GM23338 (cell line): ENCODE results near the gene BNC2. TPM values are rescaled to one million over a fixed set of nuclear protein-coding genes. Genes with fewer than 3 reads are reported as not detected.
A peak's percentile ranks its signal among the peaks of the same experiment; 100 is the strongest.
"Not testable (repeated sequence)": the region's sequence is repeated elsewhere in the genome, so short reads cannot be mapped to it uniquely, and the experiment has no call there.

ENCODE experiments used
- ATAC-seq: fragments of 200-7000 bp; cut with Tn5 transposase; 3 replicates; pipeline ENCODE4 v1.9.1; 2020
- DNase-seq: peaks from one replicate; pipeline ENCODE4 v3.0.0-alpha.2; 2015; ENCODE audit warnings: low spot score
- H2AFZ ChIP-seq: fragments of 200-600 bp; sonication (generic); 2 replicates; pipeline ENCODE4 v1.8.0; 2016; ENCODE audit warnings: antibody characterized with exemption, mild to moderate bottlenecking, moderate library complexity
- H3F3A ChIP-seq: fragments of 200-600 bp; sonication (generic); replicated peaks from 2 replicates; pipeline ENCODE4 v1.8.0; 2017; ENCODE audit warnings: antibody characterized with exemption, mixed run types, low read depth
- H3K27ac ChIP-seq: fragments of 200-600 bp; sonication (generic); 2 replicates; pipeline ENCODE4 v1.6.1; 2016; ENCODE audit warnings: low read depth
- H3K27me3 ChIP-seq: fragments of 200-600 bp; sonication (generic); 2 replicates; pipeline ENCODE4 v1.8.0; 2016; ENCODE audit warnings: mild to moderate bottlenecking, mixed run types, moderate library complexity; ENCODE audit not compliant: insufficient read depth
- H3K36me3 ChIP-seq: fragments of 200-600 bp; sonication (generic); 2 replicates; pipeline ENCODE4 v1.8.0; 2016; ENCODE audit warnings: mild to moderate bottlenecking; ENCODE audit not compliant: insufficient read depth
- H3K4me1 ChIP-seq: fragments of 200-600 bp; sonication (generic); 2 replicates; pipeline ENCODE4 v1.8.0; 2016; ENCODE audit warnings: mild to moderate bottlenecking, moderate library complexity; ENCODE audit not compliant: insufficient read depth
- H3K4me2 ChIP-seq: fragments of 200-600 bp; sonication (generic); 2 replicates; pipeline ENCODE4 v1.7.1; 2017; ENCODE audit warnings: mixed run types
- H3K4me3 ChIP-seq: fragments of 200-600 bp; sonication (generic); 2 replicates; pipeline ENCODE4 v1.6.1; 2016; ENCODE audit warnings: mixed run types
- H3K79me2 ChIP-seq: fragments of 200-600 bp; sonication (generic); replicated peaks from 2 replicates; pipeline ENCODE4 v1.8.0; 2017; ENCODE audit warnings: mild to moderate bottlenecking; ENCODE audit not compliant: insufficient read depth
- H3K9me2 ChIP-seq: fragments of 200-600 bp; sonication (generic); 2 replicates; pipeline ENCODE4 v1.8.0; 2017; ENCODE audit not compliant: insufficient read depth
- H4K20me1 ChIP-seq: fragments of 200-600 bp; sonication (generic); replicated peaks from 2 replicates; pipeline ENCODE4 v1.8.0; 2017; ENCODE audit warnings: mild to moderate bottlenecking; ENCODE audit not compliant: insufficient read depth
- H3K27ac Mint-ChIP-seq: 2 replicates; pipeline ENCODE4 v1.8.0; 2020; ENCODE audit warnings: inconsistent platforms, mild to moderate bottlenecking, moderate library complexity, mixed read lengths
- H3K27me3 Mint-ChIP-seq: 3 replicates; pipeline ENCODE4 v1.8.0; 2022; ENCODE audit warnings: low read depth, mild to moderate bottlenecking, moderate library complexity, mixed read lengths, inconsistent platforms; ENCODE audit not compliant: insufficient read depth, poor library complexity
- H3K36me3 Mint-ChIP-seq: 3 replicates; pipeline ENCODE4 v1.8.0; 2021; ENCODE audit warnings: low read depth, mild to moderate bottlenecking, inconsistent platforms, moderate library complexity, mixed read lengths
- H3K4me1 Mint-ChIP-seq: 3 replicates; pipeline ENCODE4 v1.8.0; 2020; ENCODE audit warnings: mild to moderate bottlenecking, inconsistent platforms, mixed read lengths
- H3K4me3 Mint-ChIP-seq: 3 replicates; pipeline ENCODE4 v1.8.0; 2021; ENCODE audit warnings: moderate library complexity, mild to moderate bottlenecking, inconsistent platforms, mixed read lengths
- H3K9me3 Mint-ChIP-seq: 3 replicates; pipeline ENCODE4 v1.8.0; 2020; ENCODE audit warnings: moderate library complexity, mild to moderate bottlenecking, inconsistent platforms, mixed read lengths
- CTCF ChIP-seq, 2 experiments: fragments of 200-600 bp in 1 of 2; sonication (generic) in 1 of 2; conservative IDR thresholded peaks; 2 replicates each; pipeline versions ENCODE4 v1.5.1 to v1.6.1; 2016 to 2017; ENCODE audit warnings: antibody characterized with exemption in 2 of 2, low read depth in 2 of 2, mild to moderate bottlenecking in 2 of 2, moderate library complexity in 1 of 2
- EZH2 ChIP-seq: fragments of 200-600 bp; sonication (generic); IDR thresholded peaks from one replicate; pipeline ENCODE4 v1.8.0; 2017; ENCODE audit warnings: antibody characterized with exemption, mild to moderate bottlenecking, low read depth; ENCODE audit not compliant: unreplicated experiment
- EZH2phosphoT487 ChIP-seq: fragments of 200-600 bp; sonication (generic); IDR thresholded peaks from one replicate; pipeline ENCODE4 v1.8.1; 2018; ENCODE audit warnings: antibody characterized with exemption; ENCODE audit not compliant: unreplicated experiment
- JUNB ChIP-seq: IDR thresholded peaks from one replicate; pipeline ENCODE4 v1.6.1; 2016; ENCODE audit warnings: antibody characterized with exemption; ENCODE audit not compliant: unreplicated experiment
- NANOG ChIP-seq: IDR thresholded peaks from 2 replicates; pipeline ENCODE4 v1.6.1; 2016; ENCODE audit warnings: antibody characterized with exemption, borderline replicate concordance
- STAT1 ChIP-seq: IDR thresholded peaks from one replicate; pipeline ENCODE4 v1.6.1; 2016; ENCODE audit warnings: antibody characterized with exemption; ENCODE audit not compliant: unreplicated experiment
- polyA plus RNA-seq: library from polyadenylated mRNA; unstranded; fragments of >200 nt; fragmentation: Nextera tagmentation; extraction: Ambion mirVana; gene quantifications from 2 replicates; pipeline ENCODE4 v1.2.1, GENCODE V29; 2016
- total RNA-seq: library from RNA; depleted of rRNA; stranded (reverse); fragments of >200 nt; shearing (Covaris generic); gene quantifications from 2 replicates; pipeline ENCODE4 v1.2.3, GENCODE V29; 2014
- TF ChIP-seq, protein P1 (sequence below): IDR thresholded peaks from one replicate; pipeline ENCODE4 v1.6.1; 2018; ENCODE audit warnings: antibody characterized with exemption; ENCODE audit not compliant: unreplicated experiment

Gene BNC2
- total and polyA plus RNA-seq, 2 experiments from 2014 or later: 12.7 to 13.2 TPM

DNA sequence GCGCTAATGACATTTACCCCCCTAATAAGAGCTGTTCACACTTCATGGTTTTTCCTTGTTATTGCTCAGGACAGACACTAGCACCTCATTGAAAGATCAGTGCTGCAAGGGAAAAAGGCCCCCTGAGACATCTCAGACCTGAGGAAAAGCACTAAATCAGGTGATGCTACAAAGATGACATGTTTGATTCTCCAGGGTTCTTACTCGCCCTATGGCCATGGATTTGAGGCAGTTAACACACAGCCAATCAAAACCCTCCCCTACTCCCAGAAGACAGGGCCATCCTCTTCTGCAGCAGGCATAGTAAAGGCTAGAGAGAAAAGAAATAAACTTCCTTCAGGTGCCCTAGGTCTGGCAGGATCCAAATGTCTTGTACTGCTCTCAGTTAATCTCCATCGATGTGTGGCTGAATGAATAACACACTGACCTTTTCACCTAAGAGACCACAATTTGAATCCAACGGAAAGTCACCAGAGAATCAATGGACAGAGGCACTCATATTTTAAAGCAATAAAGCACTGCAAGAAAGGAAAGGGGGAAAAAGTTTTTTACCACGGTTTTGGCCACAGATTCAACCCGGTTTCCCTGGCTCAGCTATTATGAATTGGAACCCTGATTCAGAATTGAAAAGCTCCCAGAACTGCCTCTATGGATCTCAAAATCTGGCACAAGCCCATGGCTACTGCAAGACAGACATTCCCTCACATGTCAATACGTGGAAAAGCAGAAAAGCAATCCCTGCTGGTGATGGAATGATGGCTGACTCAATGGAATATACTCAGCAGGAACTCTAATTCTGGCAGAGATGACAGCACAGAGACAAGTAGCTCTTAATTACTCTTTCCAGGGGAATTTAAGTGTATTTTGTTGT, 329.5 kb downstream of the BNC2 start:
- Histone ChIP-seq H3K27ac (no peak overlapping the region; the same call in 1 of the 2 replicates), H3K9me2 (no peaks in the 10 kb centered on the region; the same call in 1 of the 2 replicates), H3K4me1 (peaks cover 21% of the 10 kb centered on the region), H3K27me3 (no peaks in the 10 kb centered on the region), H3K36me3 (no peaks in the 10 kb centered on the region), H3K4me3 (no peak overlapping the region), H3K79me2 (no peaks in the 10 kb centered on the region), H4K20me1 (no peaks in the 10 kb centered on the region), H2AFZ (no peak overlapping the region), H3K4me2 (peak overlapping the region; percentile 42; the same call in 1 of the 2 replicates), H3F3A (no peaks in the 10 kb centered on the region)
- ATAC-seq: no peak
- H3K36me3 Mint-ChIP-seq: no peaks in the 10 kb centered on the region
- no peak overlapping the region for H3K27ac Mint-ChIP-seq
- H3K9me3 Mint-ChIP-seq: no peaks in the 10 kb centered on the region
- H3K27me3 Mint-ChIP-seq: peaks cover 2% of the 10 kb centered on the region
- TF ChIP-seq EZH2phosphoT487 (no peak), EZH2 (no peak), CTCF (conservative IDR thresholded peaks at IDR 0.05; ENCODE audit: low read depth in 2 of 2) (no peak), NANOG (no peak), STAT1 (no peak), JUNB (no peak)
- TF ChIP-seq, protein P1, sequence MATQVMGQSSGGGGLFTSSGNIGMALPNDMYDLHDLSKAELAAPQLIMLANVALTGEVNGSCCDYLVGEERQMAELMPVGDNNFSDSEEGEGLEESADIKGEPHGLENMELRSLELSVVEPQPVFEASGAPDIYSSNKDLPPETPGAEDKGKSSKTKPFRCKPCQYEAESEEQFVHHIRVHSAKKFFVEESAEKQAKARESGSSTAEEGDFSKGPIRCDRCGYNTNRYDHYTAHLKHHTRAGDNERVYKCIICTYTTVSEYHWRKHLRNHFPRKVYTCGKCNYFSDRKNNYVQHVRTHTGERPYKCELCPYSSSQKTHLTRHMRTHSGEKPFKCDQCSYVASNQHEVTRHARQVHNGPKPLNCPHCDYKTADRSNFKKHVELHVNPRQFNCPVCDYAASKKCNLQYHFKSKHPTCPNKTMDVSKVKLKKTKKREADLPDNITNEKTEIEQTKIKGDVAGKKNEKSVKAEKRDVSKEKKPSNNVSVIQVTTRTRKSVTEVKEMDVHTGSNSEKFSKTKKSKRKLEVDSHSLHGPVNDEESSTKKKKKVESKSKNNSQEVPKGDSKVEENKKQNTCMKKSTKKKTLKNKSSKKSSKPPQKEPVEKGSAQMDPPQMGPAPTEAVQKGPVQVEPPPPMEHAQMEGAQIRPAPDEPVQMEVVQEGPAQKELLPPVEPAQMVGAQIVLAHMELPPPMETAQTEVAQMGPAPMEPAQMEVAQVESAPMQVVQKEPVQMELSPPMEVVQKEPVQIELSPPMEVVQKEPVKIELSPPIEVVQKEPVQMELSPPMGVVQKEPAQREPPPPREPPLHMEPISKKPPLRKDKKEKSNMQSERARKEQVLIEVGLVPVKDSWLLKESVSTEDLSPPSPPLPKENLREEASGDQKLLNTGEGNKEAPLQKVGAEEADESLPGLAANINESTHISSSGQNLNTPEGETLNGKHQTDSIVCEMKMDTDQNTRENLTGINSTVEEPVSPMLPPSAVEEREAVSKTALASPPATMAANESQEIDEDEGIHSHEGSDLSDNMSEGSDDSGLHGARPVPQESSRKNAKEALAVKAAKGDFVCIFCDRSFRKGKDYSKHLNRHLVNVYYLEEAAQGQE: no peak
- DNase-seq: no peak
- no peak overlapping the region for H3K4me3 Mint-ChIP-seq
- H3K4me1 Mint-ChIP-seq: peaks cover 26% of the 10 kb centered on the region

GRCh38 chr9:16539626-16540025, 330.8 kb downstream of the BNC2 start:
- not testable (repeated sequence) for H3K27me3 Mint-ChIP-seq, H3K79me2 ChIP-seq, H2AFZ ChIP-seq, ATAC-seq, H3K27ac ChIP-seq, H3K4me3 ChIP-seq, H3K4me2 ChIP-seq, H3K9me3 Mint-ChIP-seq, H3K9me2 ChIP-seq, H3F3A ChIP-seq, H3K27me3 ChIP-seq, H3K36me3 ChIP-seq, H3K36me3 Mint-ChIP-seq, DNase-seq, H4K20me1 ChIP-seq, H3K27ac Mint-ChIP-seq, H3K4me3 Mint-ChIP-seq
- H3K4me1 ChIP-seq: peaks cover 21% of the 10 kb centered on the region
- H3K4me1 Mint-ChIP-seq: peaks cover 28% of the 10 kb centered on the region
